Naive thymus-derived CD4-positive, alpha-beta T cell (primary cell): ENCODE data around the gene FNBP1L. TPM values are rescaled to one million over a fixed set of nuclear protein-coding genes. Genes with fewer than 3 reads are reported as not detected.
A peak's percentile ranks its signal among the peaks of the same experiment; 100 is the strongest.

Experiments used
- ATAC-seq: fragments of 150-1000 bp; cut with Tn5 transposase; 2 replicates; pipeline ENCODE4 v1.10.0; 2021; ENCODE audit warnings: mild to moderate bottlenecking, moderate library complexity
- CTCF ChIA-PET: fragments of 350-600 bp; sonication (Branson Sonifier 250); formaldehyde crosslinking; loops from one replicate; lab custom pipeline; 2021; ENCODE audit warnings: antibody characterized with exemption; lab: Charles Lee
- POLR2A ChIA-PET: fragments of 350-600 bp; sonication (Branson Sonifier 250); formaldehyde crosslinking; loops from one replicate; lab custom pipeline; 2021; ENCODE audit warnings: antibody characterized with exemption, inconsistent platforms; lab: Charles Lee
- DNase-seq, 9 donors: peaks; one replicate each; pipeline versions ENCODE4 v3.0.0 to v3.0.0-alpha.2; 2020 to 2022; ENCODE audit warnings: mixed read lengths in 1 of 9
- H3K27ac ChIP-seq: one replicate; pipeline ENCODE4 v1.7.0; 2013; ENCODE audit warnings: mild to moderate bottlenecking, low read depth, low read length, moderate library complexity
- H3K27me3 ChIP-seq, 2 donors: one replicate each; pipeline ENCODE4 v1.7.0; 2013; ENCODE audit warnings: low read length in 2 of 2, mild to moderate bottlenecking in 2 of 2, moderate library complexity in 2 of 2; ENCODE audit not compliant: control insufficient read depth in 2 of 2, insufficient read depth in 2 of 2
- H3K36me3 ChIP-seq, 3 experiments: 1 replicate in 2 of 3; 2 replicates in 1 of 3; pipeline ENCODE4 v1.7.0; 2013; ENCODE audit warnings: low read length in 3 of 3, mild to moderate bottlenecking in 3 of 3, moderate library complexity in 1 of 3; ENCODE audit not compliant: insufficient read depth in 3 of 3, control insufficient read depth in 2 of 3
- H3K4me1 ChIP-seq, 2 donors: one replicate each; pipeline ENCODE4 v1.7.0; 2013; ENCODE audit warnings: low read length in 2 of 2, mild to moderate bottlenecking in 2 of 2, moderate library complexity in 1 of 2; ENCODE audit not compliant: control insufficient read depth in 2 of 2, insufficient read depth in 2 of 2
- H3K4me3 ChIP-seq: 2 replicates; pipeline ENCODE4 v1.7.0; 2013; ENCODE audit warnings: mild to moderate bottlenecking, low read length
- H3K9me3 ChIP-seq, 3 experiments: 1 replicate in 2 of 3; 2 replicates in 1 of 3; pipeline ENCODE4 v1.7.0; 2013; ENCODE audit warnings: low read length in 3 of 3; ENCODE audit not compliant: control insufficient read depth in 2 of 3
- H3K27ac Mint-ChIP-seq, 9 donors: one replicate each; pipeline ENCODE4 v1.8.0; 2020 to 2022; ENCODE audit warnings: mixed read lengths in 9 of 9, mild to moderate bottlenecking in 8 of 9, moderate library complexity in 5 of 9, inconsistent platforms in 2 of 9
- H3K27me3 Mint-ChIP-seq, 5 donors: one replicate each; pipeline ENCODE4 v1.8.0; 2021 to 2022; ENCODE audit warnings: mixed read lengths in 5 of 5, mild to moderate bottlenecking in 1 of 5
- H3K36me3 Mint-ChIP-seq, 5 donors: one replicate each; pipeline ENCODE4 v1.8.0; 2020 to 2022; ENCODE audit warnings: mixed read lengths in 5 of 5, mild to moderate bottlenecking in 3 of 5, inconsistent platforms in 1 of 5
- H3K4me1 Mint-ChIP-seq, 7 donors: one replicate each; pipeline ENCODE4 v1.8.0; 2020 to 2022; ENCODE audit warnings: mixed read lengths in 7 of 7, mild to moderate bottlenecking in 3 of 7, inconsistent platforms in 1 of 7
- H3K4me3 Mint-ChIP-seq, 10 donors: one replicate each; pipeline ENCODE4 v1.8.0; 2020 to 2022; ENCODE audit warnings: mild to moderate bottlenecking in 10 of 10, mixed read lengths in 10 of 10, moderate library complexity in 6 of 10, inconsistent platforms in 2 of 10
- H3K9me3 Mint-ChIP-seq, 11 donors: one replicate each; pipeline ENCODE4 v1.8.0; 2020 to 2022; ENCODE audit warnings: mixed read lengths in 11 of 11, mild to moderate bottlenecking in 4 of 11, inconsistent platforms in 1 of 11, moderate library complexity in 1 of 11
- intact Hi-C, 2 donors: fragments of 100-400 bp; cut with micrococcal nuclease; formaldehyde crosslinking; loops; one replicate each; pipeline ENCODE4 v1.15.1; 2023
- polyA plus RNA-seq, 2 donors: library from polyadenylated mRNA; unstranded; fragments of 300-500 nt; fragmentation: Illumina TruSeq; gene quantifications; one replicate each; pipeline ENCODE4 v1.2.3, GENCODE V29; 2021
- total RNA-seq, 6 experiments: library from RNA in 5 of 6; stranded (reverse) in 5 of 6; gene quantifications; 1 replicate in 5 of 6; 2 replicates in 1 of 6; pipeline ENCODE4 v1.2.3 and lab custom pipeline; 2021 to 2026

FNBP1L gene
- total and polyA plus RNA-seq, 7 experiments from 2014 or later: 0.07 to 2.6 (median 1.1) TPM

DNA sequence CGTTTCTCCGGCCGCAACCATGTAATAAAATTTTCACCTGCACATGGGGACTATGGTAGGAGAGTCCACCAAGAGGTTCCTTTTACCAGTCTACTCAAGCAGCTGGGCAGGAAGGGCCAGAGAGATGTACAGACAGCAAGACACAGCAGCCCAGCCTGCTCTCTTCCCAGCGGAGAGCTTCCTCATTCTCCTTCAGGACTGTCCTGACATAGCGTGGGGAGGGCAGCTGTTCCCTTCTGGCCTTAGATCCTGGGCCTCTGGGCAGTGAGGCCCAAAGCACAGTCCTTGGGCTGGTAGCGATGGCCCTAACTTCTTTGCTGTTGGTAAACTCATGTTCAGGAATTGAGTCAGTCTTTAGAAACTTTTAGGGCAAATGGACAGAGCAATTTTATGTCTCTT is 144.6 kb downstream of the FNBP1L start:
- H3K27me3 ChIP-seq: no peaks in the 10 kb centered on the region
- DNase-seq: no peak
- no peaks in the 10 kb centered on the region for H3K9me3 ChIP-seq
- H3K36me3 ChIP-seq: no peaks in the 10 kb centered on the region
- no peak overlapping the region for H3K27ac ChIP-seq
- Mint-ChIP-seq H3K36me3 (no peaks in the 10 kb centered on the region), H3K4me1 (peaks cover 5 to 19% (median 12%) of the 10 kb centered on the region in 7 donors), H3K27me3 (peaks cover 0 to 33% (median 5%) of the 10 kb centered on the region in 5 donors), H3K9me3 (no peaks in the 10 kb centered on the region), H3K27ac (no peak overlapping the region), H3K4me3 (no peak overlapping the region)
- intact Hi-C loops: no loop called here
- no peak for ATAC-seq
- H3K4me3 ChIP-seq: no peak overlapping the region
- ChIA-PET POLR2A (interaction anchor here (0.6 kb wide), 1 partner anchor 188 kb away, joined by 3 read pairs; no protein-coding TSS in a partner anchor), CTCF (interaction anchor here (1.1 kb wide), 1 partner anchor 37 kb away, joined by 3 read pairs; no protein-coding TSS in a partner anchor)
- no peaks in the 10 kb centered on the region for H3K4me1 ChIP-seq

DNA sequence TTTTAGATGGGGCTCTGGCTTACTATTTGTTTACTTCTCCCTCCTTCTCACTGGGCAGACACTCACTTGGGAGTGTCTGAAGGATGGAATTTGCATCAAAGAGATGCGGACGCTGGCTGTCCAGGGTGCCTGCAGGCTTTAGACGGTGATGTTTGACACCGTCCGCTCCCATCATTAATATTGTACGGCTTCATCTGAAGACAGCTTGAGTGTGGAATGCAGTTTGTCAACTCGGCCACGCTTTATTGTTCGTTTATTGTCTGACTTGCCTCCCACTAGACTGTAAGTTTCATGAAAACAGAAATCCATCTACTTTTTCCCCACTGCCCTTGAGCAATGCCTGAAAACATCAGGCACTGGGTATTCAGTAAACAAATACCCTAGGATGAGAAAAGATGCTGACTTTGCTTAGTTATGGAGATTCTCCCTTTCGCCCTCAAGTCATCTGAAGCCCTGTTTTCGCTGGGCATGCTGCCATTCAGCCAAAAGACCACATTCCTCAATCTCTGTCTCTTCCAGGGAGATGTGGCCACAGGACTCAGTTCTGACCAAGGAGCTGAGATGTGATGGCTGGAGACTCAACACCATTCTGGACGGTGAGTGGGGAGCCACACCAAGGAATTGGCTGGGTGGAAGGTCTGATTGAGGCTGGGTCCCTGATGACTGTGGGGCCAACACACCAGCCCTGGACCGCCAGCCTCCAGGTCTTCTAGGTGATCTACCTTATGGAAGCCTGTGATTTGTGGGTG is 146.1 kb downstream of the FNBP1L start:
- ATAC-seq: no peak
- Histone ChIP-seq H3K4me3 (no peak overlapping the region), H3K36me3 (no peaks in the 10 kb centered on the region), H3K27me3 (no peaks in the 10 kb centered on the region), H3K9me3 (no peaks in the 10 kb centered on the region), H3K4me1 (no peaks in the 10 kb centered on the region), H3K27ac (no peak overlapping the region)
- peaks cover 3 to 19% (median 10%) of the 10 kb centered on the region in 7 donors for H3K4me1 Mint-ChIP-seq
- H3K27ac Mint-ChIP-seq: peak overlapping the region in 1 of 9 donors; percentile 3
- no peak overlapping the region for H3K4me3 Mint-ChIP-seq
- no peak for DNase-seq
- ChIA-PET POLR2A (no interaction called here), CTCF (no interaction called here)
- no peaks in the 10 kb centered on the region for H3K36me3 Mint-ChIP-seq
- intact Hi-C loops: no loop called here
- no peaks in the 10 kb centered on the region for H3K9me3 Mint-ChIP-seq
- H3K27me3 Mint-ChIP-seq: peaks cover 0 to 35% (median 5%) of the 10 kb centered on the region in 5 donors

- Histone ChIP-seq H3K36me3 (no peaks in the 10 kb centered on the region), H3K27ac (no peak overlapping the region), H3K27me3 (no peaks in the 10 kb centered on the region), H3K4me1 (no peaks in the 10 kb centered on the region), H3K9me3 (no peaks in the 10 kb centered on the region), H3K4me3 (no peak overlapping the region)
- intact Hi-C loops: no loop called here
- POLR2A ChIA-PET: no interaction called here
- CTCF ChIA-PET: no interaction called here
- no peaks in the 10 kb centered on the region for H3K36me3 Mint-ChIP-seq
- no peak overlapping the region for H3K27ac Mint-ChIP-seq
- peaks cover 2 to 19% (median 10%) of the 10 kb centered on the region in 7 donors for H3K4me1 Mint-ChIP-seq
- no peaks in the 10 kb centered on the region for H3K9me3 Mint-ChIP-seq
- DNase-seq (no peak), ATAC-seq (no peak)
- H3K4me3 Mint-ChIP-seq: no peak overlapping the region
- peaks cover 0 to 35% (median 5%) of the 10 kb centered on the region in 5 donors for H3K27me3 Mint-ChIP-seq
These were observed 146.6 kb downstream of the FNBP1L start for GRCh38 chr1:93594603-93594880.

DNA sequence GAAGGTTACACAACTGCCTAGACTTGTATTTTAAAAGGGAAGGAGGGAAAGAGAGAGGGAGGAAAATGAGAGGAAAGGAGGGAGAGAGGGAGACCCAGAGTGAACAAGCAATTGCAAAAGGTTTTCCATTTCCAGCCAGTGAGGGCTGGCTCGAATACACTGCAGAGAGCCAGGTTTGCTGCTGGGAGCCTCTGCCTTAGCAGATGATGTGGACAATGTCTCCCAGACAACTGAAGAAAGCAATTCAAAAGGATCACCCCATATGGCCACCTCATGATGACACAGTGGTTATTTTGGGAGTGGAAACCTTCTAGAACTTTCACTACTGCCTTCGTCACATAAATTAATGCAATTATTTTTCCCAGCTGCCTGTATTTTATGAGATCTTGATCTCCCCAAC is 147.3 kb downstream of the FNBP1L start:
- no peak overlapping the region for H3K4me3 ChIP-seq
- Mint-ChIP-seq H3K27ac (no peak overlapping the region), H3K4me3 (no peak overlapping the region), H3K27me3 (peaks cover 0 to 35% (median 5%) of the 10 kb centered on the region in 5 donors), H3K4me1 (peaks cover 2 to 17% (median 10%) of the 10 kb centered on the region in 7 donors), H3K36me3 (no peaks in the 10 kb centered on the region), H3K9me3 (no peaks in the 10 kb centered on the region)
- no peaks in the 10 kb centered on the region for H3K9me3 ChIP-seq
- DNase-seq: no peak
- H3K36me3 ChIP-seq: no peaks in the 10 kb centered on the region
- H3K27ac ChIP-seq: no peak overlapping the region
- ChIA-PET POLR2A (no interaction called here), CTCF (interaction anchor here (0.6 kb wide), 1 partner anchor 1212 kb away, joined by 4 read pairs; no protein-coding TSS in a partner anchor)
- intact Hi-C loops: no loop called here
- ATAC-seq: no peak
- no peaks in the 10 kb centered on the region for H3K27me3 ChIP-seq
- no peaks in the 10 kb centered on the region for H3K4me1 ChIP-seq

- Mint-ChIP-seq H3K27ac (no peak overlapping the region), H3K27me3 (peaks cover 0 to 35% (median 5%) of the 10 kb centered on the region in 5 donors), H3K4me1 (peaks cover 2 to 12% (median 10%) of the 10 kb centered on the region in 7 donors), H3K9me3 (no peaks in the 10 kb centered on the region), H3K4me3 (no peak overlapping the region), H3K36me3 (no peaks in the 10 kb centered on the region)
- no peaks in the 10 kb centered on the region for H3K36me3 ChIP-seq
- POLR2A ChIA-PET: no interaction called here
- intact Hi-C loops: no loop called here
- no peak overlapping the region for H3K4me3 ChIP-seq
- H3K27me3 ChIP-seq: no peaks in the 10 kb centered on the region
- no peak overlapping the region for H3K27ac ChIP-seq
- DNase-seq (no peak), ATAC-seq (no peak)
- H3K4me1 ChIP-seq: no peaks in the 10 kb centered on the region
- CTCF ChIA-PET: no interaction called here
- H3K9me3 ChIP-seq: no peaks in the 10 kb centered on the region
These were observed 147.8 kb downstream of the FNBP1L start for GRCh38 chr1:93595743-93596142.

- no peaks in the 10 kb centered on the region for H3K36me3 Mint-ChIP-seq
- H3K27me3 Mint-ChIP-seq: peaks cover 0 to 36% (median 5%) of the 10 kb centered on the region in 5 donors
- H3K9me3 ChIP-seq: no peaks in the 10 kb centered on the region
- ChIA-PET CTCF (no interaction called here), POLR2A (no interaction called here)
- H3K27ac ChIP-seq: no peak overlapping the region
- no peak overlapping the region for H3K27ac Mint-ChIP-seq
- ATAC-seq (no peak), DNase-seq (no peak)
- H3K4me1 Mint-ChIP-seq: peaks cover 2 to 7% (median 6%) of the 10 kb centered on the region in 7 donors
- H3K4me3 Mint-ChIP-seq: no peak overlapping the region
- no peak overlapping the region for H3K4me3 ChIP-seq
- intact Hi-C loops: no loop called here
- no peaks in the 10 kb centered on the region for H3K36me3 ChIP-seq
- no peaks in the 10 kb centered on the region for H3K27me3 ChIP-seq
- no peaks in the 10 kb centered on the region for H3K9me3 Mint-ChIP-seq
- no peaks in the 10 kb centered on the region for H3K4me1 ChIP-seq
These were observed 148.6 kb downstream of the FNBP1L start for GRCh38 chr1:93596329-93597089.
